H9 (cell line): Measurements from ENCODE around the gene POMGNT1. TPM values are rescaled to one million over a fixed set of nuclear protein-coding genes. Genes with fewer than 3 reads are reported as not detected.

Experiments
- DNase-seq: peaks from one replicate; pipeline ENCODE4 v3.0.0-alpha.2; 2017
- H2AFZ ChIP-seq: one replicate; pipeline ENCODE4 v1.6.1; 2013; ENCODE audit warnings: mild to moderate bottlenecking, low read length, control low read depth, moderate library complexity
- H2AK5ac ChIP-seq: 2 replicates; pipeline ENCODE4 v1.6.1; 2013; ENCODE audit warnings: low read length, control low read depth, mixed read lengths; ENCODE audit not compliant: insufficient read length
- H2BK120ac ChIP-seq: one replicate; pipeline ENCODE4 v1.6.1; 2013; ENCODE audit warnings: low read depth, mild to moderate bottlenecking, low read length, control low read depth, inconsistent platforms; ENCODE audit not compliant: poor library complexity, severe bottlenecking
- H2BK12ac ChIP-seq: 2 replicates; pipeline ENCODE4 v1.6.1; 2013; ENCODE audit warnings: low read length, control low read depth, mixed read lengths, low read depth; ENCODE audit not compliant: insufficient read length
- H2BK15ac ChIP-seq: 2 replicates; pipeline ENCODE4 v1.6.1; 2013; ENCODE audit warnings: low read depth, low read length, control low read depth
- H2BK20ac ChIP-seq: one replicate; pipeline ENCODE4 v1.6.1; 2013; ENCODE audit warnings: low read depth, mild to moderate bottlenecking, low read length, control low read depth, inconsistent platforms; ENCODE audit not compliant: poor library complexity, severe bottlenecking
- H2BK5ac ChIP-seq: 2 replicates; pipeline ENCODE4 v1.6.1; 2013; ENCODE audit warnings: low read length, control low read depth, mixed read lengths; ENCODE audit not compliant: insufficient read length
- H3K14ac ChIP-seq: 2 replicates; pipeline ENCODE4 v1.6.1; 2013; ENCODE audit warnings: low read length, control low read depth; ENCODE audit not compliant: insufficient read depth
- H3K18ac ChIP-seq: 2 replicates; pipeline ENCODE4 v1.6.1; 2013; ENCODE audit warnings: low read depth, mild to moderate bottlenecking, mixed read lengths, low read length, control low read depth; ENCODE audit not compliant: insufficient read length
- H3K23ac ChIP-seq: 2 replicates; pipeline ENCODE4 v1.6.1; 2013; ENCODE audit warnings: low read length, control low read depth, mixed read lengths, low read depth; ENCODE audit not compliant: insufficient read length
- H3K23me2 ChIP-seq: 2 replicates; pipeline ENCODE4 v1.6.1; 2013; ENCODE audit warnings: low read depth, mild to moderate bottlenecking, mixed read lengths, low read length, control low read depth; ENCODE audit not compliant: insufficient read length, poor library complexity, severe bottlenecking
- H3K27ac ChIP-seq: 2 replicates; pipeline ENCODE4 v1.5.1; 2013; ENCODE audit warnings: low read length, control low read depth, mixed read lengths, low read depth; ENCODE audit not compliant: insufficient read length
- H3K27me3 ChIP-seq: 2 replicates; pipeline ENCODE4 v1.6.1; 2013; ENCODE audit warnings: low read length, control low read depth, inconsistent platforms; ENCODE audit not compliant: insufficient read depth
- H3K4ac ChIP-seq: 2 replicates; pipeline ENCODE4 v1.6.1; 2013; ENCODE audit warnings: low read depth, mild to moderate bottlenecking, control low read depth, inconsistent platforms, low read length, moderate library complexity
- H3K4me1 ChIP-seq: 2 replicates; pipeline ENCODE4 v1.6.1; 2013; ENCODE audit warnings: low read length, control low read depth, inconsistent platforms; ENCODE audit not compliant: insufficient read depth
- H3K4me2 ChIP-seq: 2 replicates; pipeline ENCODE4 v1.6.1; 2013; ENCODE audit warnings: low read length, control low read depth, mixed read lengths; ENCODE audit not compliant: insufficient read length, insufficient read depth
- H3K56ac ChIP-seq: 2 replicates; pipeline ENCODE4 v1.6.1; 2013; ENCODE audit warnings: low read depth, mild to moderate bottlenecking, mixed read lengths, low read length, control low read depth; ENCODE audit not compliant: insufficient read length
- H3K79me1 ChIP-seq: 2 replicates; pipeline ENCODE4 v1.6.1; 2013; ENCODE audit warnings: low read depth, mild to moderate bottlenecking, moderate library complexity, low read length, control low read depth, inconsistent platforms; ENCODE audit not compliant: insufficient read depth, poor library complexity, severe bottlenecking
- H3K79me2 ChIP-seq: 2 replicates; pipeline ENCODE4 v1.6.1; 2013; ENCODE audit warnings: low read length, control low read depth, inconsistent platforms; ENCODE audit not compliant: insufficient read depth
- H3K9ac ChIP-seq: 2 replicates; pipeline ENCODE4 v1.6.1; 2013; ENCODE audit warnings: low read length, control low read depth, mixed read lengths; ENCODE audit not compliant: insufficient read length; ENCODE audit errors: extremely low read depth
- H3K9me3 ChIP-seq: one replicate; pipeline ENCODE4 v1.6.1; 2013; ENCODE audit warnings: low read depth, low read length, inconsistent platforms; ENCODE audit not compliant: control insufficient read depth
- H3T11ph ChIP-seq: one replicate; pipeline ENCODE4 v1.6.1; 2013; ENCODE audit warnings: mild to moderate bottlenecking, low read length, control low read depth, inconsistent platforms
- H4K20me1 ChIP-seq: one replicate; pipeline ENCODE4 v1.6.1; 2013; ENCODE audit not compliant: control insufficient read depth, insufficient read length, insufficient read depth
- H4K5ac ChIP-seq: 2 replicates; pipeline ENCODE4 v1.6.1; 2013; ENCODE audit warnings: low read depth, mild to moderate bottlenecking, mixed read lengths, low read length, control low read depth; ENCODE audit not compliant: insufficient read length
- H4K8ac ChIP-seq: replicated peaks from 2 replicates; pipeline ENCODE4 v1.6.1; 2013; ENCODE audit warnings: low read length, control low read depth, mixed read lengths, low read depth; ENCODE audit not compliant: insufficient read length
- H4K91ac ChIP-seq: 2 replicates; pipeline ENCODE4 v1.6.1; 2013; ENCODE audit warnings: low read depth, mild to moderate bottlenecking, moderate library complexity, mixed read lengths, low read length, control low read depth; ENCODE audit not compliant: insufficient read length
- H3K27ac Mint-ChIP-seq, 3 experiments: 2 replicates in 2 of 3; 3 replicates in 1 of 3; pipeline ENCODE4 v1.8.0; 2020 to 2021; ENCODE audit warnings: mixed read lengths in 3 of 3, mild to moderate bottlenecking in 1 of 3, moderate library complexity in 1 of 3
- H3K27me3 Mint-ChIP-seq: 2 replicates; pipeline ENCODE4 v1.8.0; 2021; ENCODE audit warnings: low read depth, mild to moderate bottlenecking, moderate library complexity, mixed read lengths
- H3K36me3 Mint-ChIP-seq, 3 experiments: 2 replicates in 2 of 3; 3 replicates in 1 of 3; pipeline ENCODE4 v1.8.0; 2020 to 2021; ENCODE audit warnings: low read depth in 3 of 3, mixed read lengths in 3 of 3; ENCODE audit not compliant: insufficient read depth in 1 of 3
- H3K4me1 Mint-ChIP-seq, 2 experiments: 2 replicates each; pipeline ENCODE4 v1.8.0; 2020; ENCODE audit warnings: mixed read lengths in 2 of 2
- H3K4me3 Mint-ChIP-seq, 2 experiments: 2 replicates in 1 of 2; 3 replicates in 1 of 2; pipeline ENCODE4 v1.8.0; 2020 to 2021; ENCODE audit warnings: mild to moderate bottlenecking in 2 of 2, mixed read lengths in 2 of 2, moderate library complexity in 1 of 2
- H3K9me3 Mint-ChIP-seq, 2 experiments: 2 replicates in 1 of 2; 3 replicates in 1 of 2; pipeline ENCODE4 v1.8.0; 2020; ENCODE audit warnings: mild to moderate bottlenecking in 2 of 2, mixed read lengths in 2 of 2, moderate library complexity in 1 of 2
- CTCF ChIP-seq: fragments of 200-600 bp; sonication (generic); conservative IDR thresholded peaks from 3 replicates; pipeline ENCODE4 v1.8.0; 2021; ENCODE audit warnings: antibody characterized with exemption, mild to moderate bottlenecking
- WGBS: extraction: QIAGEN DNeasy Blood & Tissue Kit; methylation state at CpG from one replicate; pipeline ENCODE4 v1.1.7; 2013; ENCODE audit warnings: missing lambda C conversion rate, low lambda C conversion rate, mixed read lengths; ENCODE audit not compliant: insufficient read length; ENCODE audit errors: extremely low coverage; 5-methylcytosine and 5-hydroxymethylcytosine counted together
- total RNA-seq: library from RNA; stranded (reverse); gene quantifications from 2 replicates; pipeline ENCODE4 v1.2.1, GENCODE V29; 2021

The POMGNT1 gene
- total RNA-seq, 1 experiment from 2014 or later, result 62.6 TPM

DNA sequence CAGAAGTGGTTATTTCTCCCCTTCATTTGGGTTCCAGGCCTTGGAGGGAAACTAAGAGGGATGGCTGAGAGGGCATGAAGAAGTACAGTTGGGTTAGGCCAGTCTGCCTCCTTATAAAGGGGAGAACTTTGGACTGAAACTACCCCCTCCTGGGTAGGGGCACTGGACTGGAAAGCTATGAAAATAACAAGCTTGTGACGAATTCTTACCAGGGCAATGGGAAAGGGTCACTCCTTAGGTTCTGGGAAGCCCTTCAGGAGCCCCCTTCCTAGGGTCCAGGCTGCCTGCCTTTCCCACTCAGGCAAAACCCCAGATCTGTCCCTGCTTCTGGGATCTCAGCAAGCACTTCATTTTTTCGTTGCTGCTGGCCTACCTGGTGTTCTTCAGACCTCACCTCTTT lies 12.2 kb downstream of the POMGNT1 start:
- no peak overlapping the region for H3K27ac ChIP-seq
- H3K23me2 ChIP-seq, result no peaks in the 10 kb centered on the region
- no peaks in the 10 kb centered on the region; the same call in 1 of the 2 replicates for H3K27me3 ChIP-seq
- no peak overlapping the region for H3K27ac Mint-ChIP-seq
- H4K5ac ChIP-seq, result no peak overlapping the region
- no peak overlapping the region for H3K23ac ChIP-seq
- H4K20me1 ChIP-seq, result no peaks in the 10 kb centered on the region
- peaks cover 12 to 31% (median 24%) of the 10 kb centered on the region in 3 experiments; a peak in 6 of 7 replicates for H3K36me3 Mint-ChIP-seq
- H2BK5ac ChIP-seq, result no peak overlapping the region
- H4K8ac ChIP-seq, result no peak overlapping the region
- no peak overlapping the region for H3K4me2 ChIP-seq
- H2AK5ac ChIP-seq, result no peak overlapping the region
- no peaks in the 10 kb centered on the region for H3K4me1 ChIP-seq
- H3K9me3 Mint-ChIP-seq, result no peaks in the 10 kb centered on the region; a peak in 1 of 5 replicates
- H2BK20ac ChIP-seq, result no peak overlapping the region
- no peak overlapping the region for H3K56ac ChIP-seq
- no peak for DNase-seq
- peaks cover 5% of the 10 kb centered on the region for H3K27me3 Mint-ChIP-seq
- no peak overlapping the region for H3K4ac ChIP-seq
- no CpG with 5 or more reads among the region's 2 CpGs for WGBS
- no peak overlapping the region for H4K91ac ChIP-seq
- no peak overlapping the region for H3K14ac ChIP-seq
- H3K79me2 ChIP-seq, result no peaks in the 10 kb centered on the region
- no peaks in the 10 kb centered on the region for H3K79me1 ChIP-seq
- no peak overlapping the region for H2BK15ac ChIP-seq
- peaks cover 7% of the 10 kb centered on the region in 2 experiments; a peak in 3 of 4 replicates for H3K4me1 Mint-ChIP-seq
- no peak overlapping the region for H3K4me3 Mint-ChIP-seq
- no peaks in the 10 kb centered on the region for H3K9me3 ChIP-seq
- H2BK12ac ChIP-seq, result no peak overlapping the region
- no peak overlapping the region for H2BK120ac ChIP-seq
- H2AFZ ChIP-seq, result no peak overlapping the region
- H3K18ac ChIP-seq, result no peak overlapping the region
- no peak for TF ChIP-seq CTCF
- H3K9ac ChIP-seq, result no peak overlapping the region
- no peak overlapping the region for H3T11ph ChIP-seq
